HCT116 (cell line): Measurements from ENCODE around the gene BEND3. TPM values are rescaled to one million over a fixed set of nuclear protein-coding genes. Genes with fewer than 3 reads are reported as not detected.

Experiments
- ATAC-seq: fragments of 200-7000 bp; cut with Tn5 transposase; 2 replicates; pipeline ENCODE4 v1.9.1; 2020; ENCODE audit warnings: mild to moderate bottlenecking, moderate library complexity
- BruUV-seq: library from RNA; stranded (reverse); fragments of 400-500 nt; replicated peaks from 2 replicates; lab custom pipeline; 2021; lab: Mats Ljungman, UMichigan
- CTCF ChIA-PET: fragments of 300-600 bp; sonication (Branson Sonifier 250); formaldehyde crosslinking; loops from one replicate; lab custom pipeline; 2021; ENCODE audit warnings: antibody characterized with exemption; lab: Charles Lee
- POLR2A ChIA-PET: fragments of 300-600, 350-600 bp; sonication (Branson Sonifier 250); formaldehyde crosslinking; loops from one replicate; lab custom pipeline; 2021; ENCODE audit warnings: antibody characterized with exemption; lab: Charles Lee
- RAD21 ChIA-PET, 2 experiments: fragments of 300-600 bp; sonication (Branson Sonifier 250); formaldehyde crosslinking; loops; one replicate each; lab custom pipeline; 2023; ENCODE audit warnings: low total read pairs in 2 of 2; ENCODE audit not compliant: uncharacterized antibody in 2 of 2, unreplicated experiment in 2 of 2, low non-redundant PET in 1 of 2; lab: Charles Lee
- DNase-seq: peaks from one replicate; pipeline ENCODE4 v3.0.0-alpha.2; 2010; ENCODE audit warnings: low read depth, low spot score
- H2AFZ ChIP-seq: fragments of 200-600 bp; shearing (Covaris generic), sonication (generic); 2 replicates; pipeline ENCODE4 v1.6.1; 2017; ENCODE audit warnings: low read depth, mixed run types, mixed read lengths, antibody characterized with exemption, low read length; ENCODE audit not compliant: poor library complexity, severe bottlenecking
- H3K27ac ChIP-seq: 2 replicates; pipeline ENCODE4 v1.5.1; 2012; ENCODE audit warnings: low read depth, low read length
- H3K27me3 ChIP-seq: fragments of 200-600 bp; sonication (generic); 2 replicates; pipeline ENCODE4 v1.6.1; 2016; ENCODE audit warnings: mixed run types, low read length, mixed read lengths; ENCODE audit not compliant: insufficient read depth
- H3K36me3 ChIP-seq, 2 experiments: fragments of 200-500 bp in 1 of 2; fragments of 200-600 bp in 1 of 2; sonication (Bioruptor generic) in 1 of 2; sonication (generic) in 1 of 2; 2 replicates each; pipeline versions ENCODE4 v1.5.1 to v1.6.1; 2014 to 2016; ENCODE audit warnings: low read length in 2 of 2, inconsistent platforms in 1 of 2, mixed read lengths in 1 of 2, mixed run types in 1 of 2; ENCODE audit not compliant: insufficient read depth in 2 of 2, control insufficient read depth in 1 of 2
- H3K4me1 ChIP-seq, 2 experiments: fragments of 200-600 bp in 1 of 2; sonication (generic) in 1 of 2; 2 replicates each; pipeline versions ENCODE4 v1.5.1 to v1.6.1; 2012 to 2017; ENCODE audit warnings: low read length in 2 of 2, inconsistent platforms in 1 of 2, mild to moderate bottlenecking in 1 of 2, mixed read lengths in 1 of 2, mixed run types in 1 of 2, moderate library complexity in 1 of 2; ENCODE audit not compliant: insufficient read depth in 2 of 2, control insufficient read depth in 1 of 2
- H3K4me2 ChIP-seq: fragments of 200-600 bp; sonication (generic); 2 replicates; pipeline ENCODE4 v1.6.1; 2017; ENCODE audit warnings: mixed run types, low read length, mixed read lengths
- H3K4me3 ChIP-seq, 2 experiments: fragments of 200-600 bp in 1 of 2; sonication (generic) in 1 of 2; replicated peaks in 1 of 2; 2 replicates each; pipeline ENCODE4 v1.5.1; 2011 to 2016; ENCODE audit warnings: low read length in 2 of 2, control low read depth in 1 of 2, low read depth in 1 of 2, mild to moderate bottlenecking in 1 of 2, mixed read lengths in 1 of 2, mixed run types in 1 of 2
- H3K79me2 ChIP-seq: fragments of 200-600 bp; sonication (generic); 2 replicates; pipeline ENCODE4 v1.6.1; 2017; ENCODE audit warnings: mild to moderate bottlenecking, mixed run types, low read length, moderate library complexity, mixed read lengths; ENCODE audit not compliant: insufficient read depth
- H3K9ac ChIP-seq: fragments of 200-600 bp; sonication (generic); 2 replicates; pipeline ENCODE4 v1.6.1; 2016; ENCODE audit warnings: low read length, mixed read lengths
- H3K9me2 ChIP-seq: fragments of 200-600 bp; sonication (generic), shearing (Covaris generic); 2 replicates; pipeline ENCODE4 v1.6.1; 2017; ENCODE audit warnings: mixed run types, mild to moderate bottlenecking, moderate library complexity; ENCODE audit not compliant: insufficient read depth
- H3K9me3 ChIP-seq, 2 experiments: fragments of 200-500 bp in 1 of 2; fragments of 200-600 bp in 1 of 2; sonication (Bioruptor generic) in 1 of 2; sonication (generic) in 1 of 2; 2 replicates each; pipeline ENCODE4 v1.6.1; 2014 to 2017; ENCODE audit warnings: low read length in 2 of 2, mixed read lengths in 2 of 2, inconsistent platforms in 1 of 2, low read depth in 1 of 2, mild to moderate bottlenecking in 1 of 2, mixed run types in 1 of 2, moderate library complexity in 1 of 2; ENCODE audit not compliant: control insufficient read depth in 1 of 2, insufficient read depth in 1 of 2
- H4K20me1 ChIP-seq: fragments of 200-600 bp; sonication (generic), shearing (Covaris generic); 2 replicates; pipeline ENCODE4 v1.6.1; 2017; ENCODE audit warnings: mixed run types, mild to moderate bottlenecking, moderate library complexity; ENCODE audit not compliant: insufficient read depth
- CBX3 ChIP-seq: IDR thresholded peaks from 2 replicates; pipeline ENCODE4 v1.6.1; 2012; ENCODE audit warnings: low read depth
- CEBPB ChIP-seq: IDR thresholded peaks from 2 replicates; pipeline ENCODE4 v1.6.1; 2012; ENCODE audit warnings: low read depth
- ELF1 ChIP-seq: IDR thresholded peaks from 2 replicates; pipeline ENCODE4 v1.6.1; 2012; ENCODE audit warnings: low read depth, borderline replicate concordance
- EZH2 ChIP-seq: fragments of 200-600 bp; sonication (generic); IDR thresholded peaks from 2 replicates; pipeline ENCODE4 v1.6.1; 2017; ENCODE audit warnings: antibody characterized with exemption, mixed run types
- FOSL1 ChIP-seq: IDR thresholded peaks from 2 replicates; pipeline ENCODE4 v1.6.1; 2012; ENCODE audit warnings: low read depth
- JUND ChIP-seq: IDR thresholded peaks from 2 replicates; pipeline ENCODE4 v1.6.1; 2012
- POLR2AphosphoS5 ChIP-seq: IDR thresholded peaks from 2 replicates; pipeline ENCODE4 v1.6.1; 2011; ENCODE audit warnings: mild to moderate bottlenecking, low read depth, low read length, moderate library complexity
- SRF ChIP-seq: IDR thresholded peaks from 2 replicates; pipeline ENCODE4 v1.6.1; 2012; ENCODE audit warnings: low read depth
- TCF7L2 ChIP-seq: IDR thresholded peaks from 2 replicates; pipeline ENCODE4 v1.7.0; 2011; ENCODE audit warnings: borderline replicate concordance, inconsistent platforms; ENCODE audit not compliant: insufficient read depth, insufficient read length; ENCODE audit errors: extremely low read depth
- ZFX ChIP-seq: fragments of 450-650 bp; IDR thresholded peaks from 2 replicates; pipeline ENCODE4 v1.6.1; 2017
- intact Hi-C: fragments of 100-400 bp; cut with micrococcal nuclease; formaldehyde crosslinking; loops from 2 replicates; pipeline ENCODE4 v1.10.0; 2022
- total RNA-seq: library from RNA; stranded (reverse); gene quantifications from one replicate; pipeline ENCODE4 v1.2.1, GENCODE V29; 2021; ENCODE audit not compliant: unreplicated experiment
- TF ChIP-seq, protein P1 (sequence below): IDR thresholded peaks from 2 replicates; pipeline ENCODE4 v1.6.1; 2012
- TF ChIP-seq, protein P2 (sequence below): IDR thresholded peaks from 2 replicates; pipeline ENCODE4 v1.6.1; 2012; ENCODE audit warnings: low read depth
- TF ChIP-seq, protein P3 (sequence below): IDR thresholded peaks from 2 replicates; pipeline ENCODE4 v1.6.1; 2011; ENCODE audit warnings: mild to moderate bottlenecking, low read length, moderate library complexity; ENCODE audit not compliant: insufficient replicate concordance; ENCODE audit errors: extremely low read depth

BEND3 gene
- total RNA-seq, 1 experiment from 2014 or later, result 6.3 TPM

DNA sequence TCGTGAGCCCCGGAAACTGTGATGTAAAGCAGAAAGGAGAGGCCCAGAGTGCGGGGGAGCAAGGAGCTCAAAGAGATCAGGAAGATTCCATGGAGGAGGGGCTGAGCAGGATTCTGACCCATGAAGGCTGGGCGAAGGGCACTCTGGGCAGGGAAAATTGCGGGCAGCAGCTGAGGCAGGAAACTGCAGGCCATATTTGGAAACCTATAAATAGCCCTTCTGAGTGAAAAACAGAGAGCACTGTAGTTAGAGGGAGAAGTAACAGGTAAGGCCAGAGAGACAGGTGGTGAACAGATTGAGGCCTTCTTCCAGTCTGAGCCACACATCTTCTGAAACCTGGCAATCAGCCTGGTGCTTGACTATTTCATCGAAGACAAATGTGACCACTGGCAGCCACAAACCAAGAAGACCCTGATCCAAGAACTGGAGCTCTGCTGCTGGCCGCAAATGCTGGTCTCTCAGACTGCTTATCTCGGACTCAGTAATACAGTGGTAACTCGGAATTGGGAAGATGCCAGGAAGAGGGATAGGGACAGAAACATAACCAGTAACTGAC lies 14.1 kb upstream of the BEND3 start:
- DNase-seq (no peak), ATAC-seq (no peak)
- Histone ChIP-seq H3K79me2 (no peaks in the 10 kb centered on the region), H3K4me3 (no peak overlapping the region), H2AFZ (no peak overlapping the region), H3K4me2 (no peak overlapping the region), H3K27me3 (no peaks in the 10 kb centered on the region), H3K9ac (no peak overlapping the region), H3K27ac (no peak overlapping the region), H3K9me2 (no peaks in the 10 kb centered on the region), H3K9me3 (no peaks in the 10 kb centered on the region), H4K20me1 (no peaks in the 10 kb centered on the region), H3K36me3 (no peaks in the 10 kb centered on the region), H3K4me1 (no peaks in the 10 kb centered on the region)
- CTCF ChIA-PET, result no interaction called here
- intact Hi-C loops, result no loop called here
- BruUV-seq, result no TSS peak
- TF ChIP-seq JUND (no peak), EZH2 (no peak), POLR2AphosphoS5 (no peak)
- TF ChIP-seq, protein P1, sequence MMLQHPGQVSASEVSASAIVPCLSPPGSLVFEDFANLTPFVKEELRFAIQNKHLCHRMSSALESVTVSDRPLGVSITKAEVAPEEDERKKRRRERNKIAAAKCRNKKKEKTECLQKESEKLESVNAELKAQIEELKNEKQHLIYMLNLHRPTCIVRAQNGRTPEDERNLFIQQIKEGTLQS, result no peak
- RAD21 ChIA-PET, result no interaction called here
- POLR2A ChIA-PET, result no interaction called here

DNA sequence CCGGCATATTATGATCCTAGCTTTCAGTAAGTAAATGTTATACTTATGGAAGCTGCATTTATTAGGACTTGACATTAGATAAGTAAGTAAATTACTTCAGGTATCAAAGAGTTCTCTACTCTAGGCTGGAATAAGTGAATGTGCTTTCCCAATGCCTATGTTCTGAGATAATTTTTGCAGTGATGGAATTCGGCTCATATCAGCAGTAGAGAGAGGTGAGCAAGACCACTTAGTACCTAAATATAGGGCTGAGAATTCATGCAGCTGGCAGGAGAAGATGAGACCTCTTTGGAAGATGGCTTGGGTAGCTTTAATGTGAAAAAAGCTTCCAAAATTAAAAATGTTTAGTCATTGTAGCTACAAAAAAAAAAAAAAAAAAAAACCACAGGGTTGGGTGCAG lies 13.3 kb upstream of the BEND3 start:
- no peak for ATAC-seq
- Histone ChIP-seq H3K79me2 (no peaks in the 10 kb centered on the region), H3K4me2 (no peak overlapping the region), H4K20me1 (no peaks in the 10 kb centered on the region), H2AFZ (no peak overlapping the region), H3K9me2 (no peaks in the 10 kb centered on the region), H3K27ac (no peak overlapping the region), H3K4me3 (no peak overlapping the region), H3K9me3 (no peaks in the 10 kb centered on the region), H3K4me1 (no peaks in the 10 kb centered on the region), H3K9ac (no peak overlapping the region), H3K27me3 (no peaks in the 10 kb centered on the region), H3K36me3 (no peaks in the 10 kb centered on the region)
- intact Hi-C loops, result no loop called here
- no peak for DNase-seq
- CTCF ChIA-PET, result no interaction called here
- no TSS peak for BruUV-seq
- RAD21 ChIA-PET, result no interaction called here
- POLR2A ChIA-PET, result interaction anchor here (0.7 kb wide), 1 partner anchor 641 kb away, joined by 3 read pairs; no protein-coding TSS in a partner anchor
- no peak for TF ChIP-seq SRF
- no peak for TF ChIP-seq ELF1
- TF ChIP-seq TCF7L2, result no peak
- TF ChIP-seq, protein P2, sequence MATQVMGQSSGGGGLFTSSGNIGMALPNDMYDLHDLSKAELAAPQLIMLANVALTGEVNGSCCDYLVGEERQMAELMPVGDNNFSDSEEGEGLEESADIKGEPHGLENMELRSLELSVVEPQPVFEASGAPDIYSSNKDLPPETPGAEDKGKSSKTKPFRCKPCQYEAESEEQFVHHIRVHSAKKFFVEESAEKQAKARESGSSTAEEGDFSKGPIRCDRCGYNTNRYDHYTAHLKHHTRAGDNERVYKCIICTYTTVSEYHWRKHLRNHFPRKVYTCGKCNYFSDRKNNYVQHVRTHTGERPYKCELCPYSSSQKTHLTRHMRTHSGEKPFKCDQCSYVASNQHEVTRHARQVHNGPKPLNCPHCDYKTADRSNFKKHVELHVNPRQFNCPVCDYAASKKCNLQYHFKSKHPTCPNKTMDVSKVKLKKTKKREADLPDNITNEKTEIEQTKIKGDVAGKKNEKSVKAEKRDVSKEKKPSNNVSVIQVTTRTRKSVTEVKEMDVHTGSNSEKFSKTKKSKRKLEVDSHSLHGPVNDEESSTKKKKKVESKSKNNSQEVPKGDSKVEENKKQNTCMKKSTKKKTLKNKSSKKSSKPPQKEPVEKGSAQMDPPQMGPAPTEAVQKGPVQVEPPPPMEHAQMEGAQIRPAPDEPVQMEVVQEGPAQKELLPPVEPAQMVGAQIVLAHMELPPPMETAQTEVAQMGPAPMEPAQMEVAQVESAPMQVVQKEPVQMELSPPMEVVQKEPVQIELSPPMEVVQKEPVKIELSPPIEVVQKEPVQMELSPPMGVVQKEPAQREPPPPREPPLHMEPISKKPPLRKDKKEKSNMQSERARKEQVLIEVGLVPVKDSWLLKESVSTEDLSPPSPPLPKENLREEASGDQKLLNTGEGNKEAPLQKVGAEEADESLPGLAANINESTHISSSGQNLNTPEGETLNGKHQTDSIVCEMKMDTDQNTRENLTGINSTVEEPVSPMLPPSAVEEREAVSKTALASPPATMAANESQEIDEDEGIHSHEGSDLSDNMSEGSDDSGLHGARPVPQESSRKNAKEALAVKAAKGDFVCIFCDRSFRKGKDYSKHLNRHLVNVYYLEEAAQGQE, result no peak
- TF ChIP-seq CBX3, result no peak
- no peak for TF ChIP-seq FOSL1
- TF ChIP-seq CEBPB, result no peak
- TF ChIP-seq, protein P3, sequence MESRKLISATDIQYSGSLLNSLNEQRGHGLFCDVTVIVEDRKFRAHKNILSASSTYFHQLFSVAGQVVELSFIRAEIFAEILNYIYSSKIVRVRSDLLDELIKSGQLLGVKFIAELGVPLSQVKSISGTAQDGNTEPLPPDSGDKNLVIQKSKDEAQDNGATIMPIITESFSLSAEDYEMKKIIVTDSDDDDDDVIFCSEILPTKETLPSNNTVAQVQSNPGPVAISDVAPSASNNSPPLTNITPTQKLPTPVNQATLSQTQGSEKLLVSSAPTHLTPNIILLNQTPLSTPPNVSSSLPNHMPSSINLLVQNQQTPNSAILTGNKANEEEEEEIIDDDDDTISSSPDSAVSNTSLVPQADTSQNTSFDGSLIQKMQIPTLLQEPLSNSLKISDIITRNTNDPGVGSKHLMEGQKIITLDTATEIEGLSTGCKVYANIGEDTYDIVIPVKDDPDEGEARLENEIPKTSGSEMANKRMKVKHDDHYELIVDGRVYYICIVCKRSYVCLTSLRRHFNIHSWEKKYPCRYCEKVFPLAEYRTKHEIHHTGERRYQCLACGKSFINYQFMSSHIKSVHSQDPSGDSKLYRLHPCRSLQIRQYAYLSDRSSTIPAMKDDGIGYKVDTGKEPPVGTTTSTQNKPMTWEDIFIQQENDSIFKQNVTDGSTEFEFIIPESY, result no peak
- no peak for TF ChIP-seq ZFX
